ENCODE data around the gene HEYL. TPM values are rescaled to one million over a fixed set of nuclear protein-coding genes. Genes with fewer than 3 reads are reported as not detected.

HEYL gene
- total and polyA plus RNA-seq, 9 of the 15 experiments (the other 6 are each of a cell fraction or from before 2014, with no cell fraction given): 0.13 to 0.89 (median 0.25) TPM

DNA sequence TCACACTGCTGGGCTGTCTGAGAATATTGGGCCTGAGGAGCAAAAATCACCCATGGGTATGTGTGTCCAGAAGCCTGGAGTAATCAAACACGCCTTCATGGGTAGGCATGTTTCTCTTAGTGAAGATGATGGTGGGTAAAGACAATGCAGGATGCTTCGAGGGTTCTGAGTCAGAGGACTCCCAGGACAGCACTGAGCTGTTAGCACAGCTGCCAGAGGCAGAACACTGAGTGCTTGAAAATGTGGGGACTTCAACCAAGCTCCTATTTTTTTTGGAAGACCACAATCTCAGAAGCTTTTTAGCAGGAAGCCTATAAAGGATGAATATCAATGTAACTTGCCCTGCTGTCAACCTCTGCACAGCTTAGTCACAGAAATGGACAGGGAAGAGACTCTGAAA is 40.4 kb upstream of the HEYL start:
- no peak overlapping the region for H3K27ac ChIP-seq (ENCODE audit: extremely low read depth, low read depth, low read length)
- no peaks in the 10 kb centered on the region for H3K36me3 ChIP-seq (ENCODE audit: control insufficient read depth, insufficient read depth, low read length)
- H3K9me1 ChIP-seq (ENCODE audit: control insufficient read depth, insufficient read depth, low read length): no peaks in the 10 kb centered on the region
- H2AFZ ChIP-seq (ENCODE audit: low read depth, low read length): no peak overlapping the region
- H3K4me3 ChIP-seq: no peak overlapping the region
- BruUV-seq (replicated peaks): no TSS peak
- no peak for TF ChIP-seq FOXK2 (conservative IDR thresholded peaks at IDR 0.05 in 1 of 2, IDR thresholded peaks at IDR 0.05 in 1 of 2; ENCODE audit: low read depth in 2 of 2)
- no peak for TF ChIP-seq RBM15 (IDR thresholded peaks at IDR 0.05; ENCODE audit: insufficient read depth, low read length)
- no peak for TF ChIP-seq ZNF408 (CRISPR knock-in tag; IDR thresholded peaks at IDR 0.05; ENCODE audit: low read depth)
- no peak for TF ChIP-seq SETDB1 (IDR thresholded peaks at IDR 0.05; ENCODE audit: low read length)
- TF ChIP-seq, protein P1, sequence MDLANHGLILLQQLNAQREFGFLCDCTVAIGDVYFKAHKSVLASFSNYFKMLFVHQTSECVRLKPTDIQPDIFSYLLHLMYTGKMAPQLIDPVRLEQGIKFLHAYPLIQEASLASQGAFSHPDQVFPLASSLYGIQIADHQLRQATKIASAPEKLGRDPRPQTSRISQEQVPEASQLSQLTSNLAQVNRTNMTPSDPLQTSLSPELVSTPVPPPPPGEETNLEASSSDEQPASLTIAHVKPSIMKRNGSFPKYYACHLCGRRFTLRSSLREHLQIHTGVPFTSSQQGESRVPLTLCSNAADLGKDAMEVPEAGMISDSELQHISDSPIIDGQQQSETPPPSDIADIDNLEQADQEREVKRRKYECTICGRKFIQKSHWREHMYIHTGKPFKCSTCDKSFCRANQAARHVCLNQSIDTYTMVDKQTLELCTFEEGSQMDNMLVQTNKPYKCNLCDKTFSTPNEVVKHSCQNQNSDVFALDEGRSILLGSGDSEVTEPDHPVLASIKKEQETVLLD (IDR thresholded peaks at IDR 0.05): no peak
- no peak for TF ChIP-seq ZNF79 (CRISPR knock-in tag; IDR thresholded peaks at IDR 0.05; ENCODE audit: low read depth)
- no peak for FAIRE-seq
- no peak overlapping the region for H3K4me2 ChIP-seq (ENCODE audit: insufficient read depth, low read length)
- peaks cover 27 to 45% of the 10 kb centered on the region in 2 experiments for H3K27me3 ChIP-seq (ENCODE audit: control insufficient read depth in 2 of 2, insufficient read depth in 2 of 2, low read length in 2 of 2)
- no peaks in the 10 kb centered on the region for H4K20me1 ChIP-seq (replicated peaks; ENCODE audit: control insufficient read depth, insufficient read depth, low read length)
- WGBS (ENCODE audit: insufficient coverage, low coverage, missing lambda C conversion rate): 0% methylated on average over 2 of the region's 2 CpGs
- in situ Hi-C loops (cut with MboI): no loop called here
- H3K9ac ChIP-seq (ENCODE audit: insufficient read depth in 1 of 2, low read depth in 2 of 2, low read length in 2 of 2): no peak overlapping the region
- H3K9me3 ChIP-seq (replicated peaks; ENCODE audit: control insufficient read depth, insufficient read depth, low read depth, low read length): no peaks in the 10 kb centered on the region
- no peak for ATAC-seq
- no peak for DNase-seq (ENCODE audit: extremely low read depth in 1 of 4, low spot score in 3 of 4)
- peaks cover 5 to 15% of the 10 kb centered on the region in 2 experiments for H3K4me1 ChIP-seq (replicated peaks in 1 of 2; ENCODE audit: control insufficient read depth in 2 of 2, insufficient read depth in 2 of 2, low read length in 2 of 2)
- POLR2A ChIA-PET: interaction anchor here (1.6 to 1.9 kb wide), 2 partner anchors 9 to 11 kb away, joined by 3 to 5 read pairs; partner anchors contain the start of gene HPCAL4
- no peaks in the 10 kb centered on the region for H3K79me2 ChIP-seq (ENCODE audit: control insufficient read depth, insufficient read depth, low read length)
- CTCF ChIA-PET (ENCODE audit: low intra/inter-chr PET ratio): no interaction called here
- intact Hi-C loops (cut with micrococcal nuclease): no loop called here

Measured in K562 (cell line).